HL-60 (cell line): ENCODE results near the gene FAAP20.

Experiments
- DNase-seq, 2 experiments: peaks; one replicate each; pipeline ENCODE4 v3.0.0-alpha.2; 2010 to 2020; ENCODE audit warnings: low read depth in 1 of 2, low spot score in 1 of 2
- H3K27ac ChIP-seq: fragments of 250-450 bp; sonication (Bioruptor Pico); replicated peaks from 2 replicates; pipeline ENCODE4 v1.5.1; 2020; ENCODE audit warnings: mild to moderate bottlenecking, moderate library complexity
- H3K27me3 ChIP-seq: fragments of 250-450 bp; sonication (Bioruptor Pico); 2 replicates; pipeline ENCODE4 v1.5.1; 2021; ENCODE audit warnings: mild to moderate bottlenecking, moderate library complexity; ENCODE audit not compliant: insufficient read depth, poor library complexity, severe bottlenecking
- H3K4me3 ChIP-seq: replicated peaks from 2 replicates; pipeline ENCODE4 v1.5.1; 2011; ENCODE audit warnings: mild to moderate bottlenecking, control low read depth, low read length; ENCODE audit not compliant: insufficient read depth
- CTCF ChIP-seq: IDR thresholded peaks from one replicate; pipeline ENCODE4 v1.5.1; 2011; ENCODE audit warnings: low read length, control low read depth, inconsistent platforms; ENCODE audit not compliant: insufficient read depth
- GABPA ChIP-seq: IDR thresholded peaks from 2 replicates; pipeline ENCODE4 v1.6.1; 2012; ENCODE audit warnings: low read depth
- POLR2AphosphoS5 ChIP-seq: IDR thresholded peaks from 2 replicates; pipeline ENCODE4 v1.6.1; 2012; ENCODE audit warnings: low read depth
- REST ChIP-seq: IDR thresholded peaks from 2 replicates; pipeline ENCODE4 v1.6.1; 2012; ENCODE audit warnings: low read depth; ENCODE audit not compliant: insufficient replicate concordance
- SPI1 ChIP-seq: IDR thresholded peaks from 2 replicates; pipeline ENCODE4 v1.6.1; 2012; ENCODE audit warnings: low read depth, mild to moderate bottlenecking, borderline replicate concordance

FAAP20 gene

GRCh38 chr1:2233468-2233867 lies 38.9 kb upstream of the FAAP20 start:
- DNase-seq: no peak
- peak overlapping the region; percentile 78 for H3K27ac ChIP-seq
- peak overlapping the region; percentile 67 for H3K4me3 ChIP-seq
- TF ChIP-seq SPI1 (no peak), POLR2AphosphoS5 (no peak), CTCF (no peak), REST (no peak), GABPA (no peak)
- no peaks in the 10 kb centered on the region for H3K27me3 ChIP-seq

- Histone ChIP-seq H3K27me3 (no peaks in the 10 kb centered on the region), H3K4me3 (peak overlapping the region; percentile 67), H3K27ac (peak overlapping the region; percentile 78)
- TF ChIP-seq POLR2AphosphoS5 (no peak), SPI1 (no peak), CTCF (no peak), REST (no peak), GABPA (no peak)
- DNase-seq: peak in 1 of 2 experiments; percentile 24
Observed at GRCh38 chr1:2232916-2233438, 38.4 kb upstream of the FAAP20 start.

- Histone ChIP-seq H3K27me3 (no peaks in the 10 kb centered on the region), H3K4me3 (peak overlapping the region; percentile 67), H3K27ac (peak overlapping the region; percentile 78)
- DNase-seq: no peak
- TF ChIP-seq POLR2AphosphoS5 (no peak), REST (no peak), GABPA (no peak), SPI1 (no peak), CTCF (no peak)
Observed at GRCh38 chr1:2232255-2232915, 37.8 kb upstream of the FAAP20 start.
